ENCODE data around the gene UBE2G2.

UBE2G2 gene

DNA sequence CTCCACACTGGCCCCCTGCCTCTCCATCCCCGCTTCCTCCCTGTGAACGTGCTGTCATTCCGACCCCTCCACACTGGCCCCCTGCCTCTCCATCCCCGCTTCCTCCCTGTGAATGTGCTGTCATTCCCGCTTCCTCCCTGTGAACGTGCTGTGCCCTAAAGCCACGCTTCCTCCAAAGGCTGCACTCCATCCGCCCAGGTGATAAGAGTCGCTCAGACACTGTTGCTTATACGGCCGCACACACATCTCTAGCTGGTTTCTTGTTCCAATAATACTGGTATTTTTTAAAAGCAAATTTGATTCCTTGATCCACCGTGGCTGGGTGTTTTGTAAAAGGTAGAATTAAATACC is 51.0 kb downstream of the UBE2G2 start:
- peak; percentile 77 for DNase-seq (ENCODE audit: low read depth, low spot score)

DNA sequence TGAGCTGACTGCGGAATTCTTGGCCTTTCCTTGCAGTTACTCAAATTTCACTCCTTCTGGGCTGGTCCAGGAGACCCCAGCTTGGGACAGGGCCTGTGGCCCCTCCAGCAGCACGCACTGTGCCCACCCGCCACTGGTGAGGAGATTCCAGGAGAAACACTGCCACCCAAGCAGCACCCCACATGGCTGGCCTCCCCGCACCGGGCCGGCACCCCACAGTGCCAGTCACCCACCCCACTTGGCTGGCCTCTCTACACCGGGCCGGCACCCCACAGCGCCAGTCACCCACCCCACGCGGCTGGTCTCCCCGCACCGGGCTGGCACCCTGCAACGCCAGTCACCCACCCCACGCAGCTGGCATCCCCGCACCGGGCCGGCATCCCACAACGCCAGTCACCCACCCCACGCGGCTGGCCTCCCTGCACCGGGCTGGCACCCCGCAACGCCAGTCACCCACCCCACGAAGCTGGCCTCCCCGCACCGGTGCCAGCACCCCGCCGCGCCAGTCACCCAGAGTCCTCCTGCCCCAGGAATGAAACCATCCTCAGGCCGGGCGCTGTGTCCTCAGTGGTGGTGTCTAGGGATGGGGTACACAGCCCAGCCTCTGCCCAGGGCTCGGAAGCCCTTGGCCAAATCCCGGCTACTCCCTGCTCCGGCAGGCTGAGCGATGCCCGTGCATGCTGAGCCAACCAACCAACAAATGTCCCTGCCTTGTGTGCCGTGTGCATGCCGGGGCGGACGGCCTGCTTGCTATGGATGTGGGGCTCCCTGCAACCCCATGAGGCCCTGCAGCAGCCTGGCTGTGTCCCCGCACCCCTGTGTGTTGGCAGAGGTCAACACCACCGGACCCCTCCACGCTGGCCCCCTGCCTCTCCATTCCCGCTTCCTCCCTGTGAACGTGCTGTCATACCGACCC is 51.6 kb downstream of the UBE2G2 start:
- DNase-seq (ENCODE audit: low read depth, low spot score) = no peak

DNA sequence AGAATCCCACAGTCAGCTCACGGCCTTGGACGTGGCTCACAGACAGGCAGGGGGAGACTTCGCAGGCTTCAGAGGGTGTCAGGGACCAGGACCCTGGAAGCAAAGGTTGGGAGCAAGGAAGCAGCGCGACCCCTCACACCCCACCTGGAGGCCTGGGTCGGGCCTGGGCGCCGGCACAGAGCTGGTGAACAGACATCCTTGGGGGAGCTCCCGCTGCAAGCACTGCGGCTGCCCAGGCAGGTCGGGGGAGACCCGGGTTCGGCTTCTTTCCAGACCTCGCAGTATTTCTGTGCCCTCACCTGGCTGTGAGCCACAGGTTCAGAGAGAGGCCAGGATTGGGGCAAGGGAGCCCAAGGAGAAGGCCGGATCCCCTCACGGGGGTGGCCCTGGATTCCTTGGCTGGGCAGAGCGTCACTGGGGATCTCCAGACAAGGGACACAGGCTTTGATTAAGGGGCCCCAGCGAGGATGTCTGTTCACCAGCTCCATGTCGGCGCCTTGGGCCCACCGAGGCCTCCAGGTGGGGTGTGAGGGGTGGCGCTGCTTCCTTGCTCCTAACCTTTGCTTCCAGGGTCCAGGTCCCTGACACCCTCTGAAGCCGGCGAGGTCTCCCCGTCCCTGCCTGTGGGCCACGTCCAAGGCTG is 52.4 kb downstream of the UBE2G2 start:
- no peak for DNase-seq (ENCODE audit: low read depth, low spot score)

DNA sequence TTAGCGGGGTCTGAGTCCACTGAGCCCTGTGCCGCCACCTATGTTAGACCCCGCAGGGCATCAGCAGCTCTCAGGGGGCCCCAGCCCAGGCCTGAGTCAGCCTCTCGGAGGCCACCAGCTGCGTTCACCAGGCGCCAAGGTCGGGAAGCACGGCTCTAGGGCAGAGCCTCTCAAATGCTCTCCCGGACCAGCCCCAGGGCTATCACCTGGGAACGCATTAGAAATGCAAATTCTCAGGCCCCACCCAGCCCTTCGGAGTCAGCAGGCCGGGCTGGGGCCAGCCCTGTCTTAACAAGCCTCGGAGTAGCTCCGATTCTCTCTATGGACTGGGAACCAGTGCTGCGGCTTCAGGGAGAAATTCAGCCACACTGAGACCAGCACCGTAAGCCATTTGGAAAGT is 53.0 kb downstream of the UBE2G2 start:
- DNase-seq (ENCODE audit: low read depth, low spot score) = peak; percentile 93

DNA sequence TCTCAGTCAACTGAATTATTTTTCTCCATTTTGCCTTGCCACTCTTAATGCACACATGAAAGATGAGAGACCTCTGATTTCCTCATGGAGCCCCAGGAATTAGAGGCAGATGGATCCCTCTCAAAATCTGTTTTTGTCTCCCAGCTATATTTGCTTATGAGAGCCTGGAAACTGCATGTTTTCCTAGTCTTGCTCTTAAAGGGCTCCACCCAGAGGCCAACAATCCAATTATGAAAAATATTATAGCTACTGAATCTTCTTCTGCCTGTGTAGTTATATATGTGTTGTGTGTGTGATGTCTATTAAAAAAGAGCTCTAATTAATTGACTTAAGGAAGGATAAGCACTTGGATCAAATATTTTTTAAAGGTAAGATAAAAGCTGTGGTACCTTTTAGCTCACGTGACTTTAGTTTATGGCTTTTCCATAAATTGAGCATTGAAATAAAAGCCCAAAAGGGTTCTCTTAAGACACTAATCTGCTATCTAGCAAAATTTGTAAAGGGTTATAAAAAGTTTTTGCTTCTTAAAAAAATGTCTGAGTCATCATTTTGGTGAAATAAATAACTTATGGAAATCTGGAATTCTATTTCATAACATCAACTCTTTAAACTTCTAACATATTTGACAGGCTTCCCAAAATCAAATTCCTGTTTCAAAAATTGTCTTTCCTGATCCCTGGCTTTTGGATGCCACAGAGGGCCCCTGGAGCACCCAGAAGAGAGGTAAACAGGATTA is 59.0 kb downstream of the UBE2G2 start:
- DNase-seq (ENCODE audit: low read depth, low spot score) = no peak

DNA sequence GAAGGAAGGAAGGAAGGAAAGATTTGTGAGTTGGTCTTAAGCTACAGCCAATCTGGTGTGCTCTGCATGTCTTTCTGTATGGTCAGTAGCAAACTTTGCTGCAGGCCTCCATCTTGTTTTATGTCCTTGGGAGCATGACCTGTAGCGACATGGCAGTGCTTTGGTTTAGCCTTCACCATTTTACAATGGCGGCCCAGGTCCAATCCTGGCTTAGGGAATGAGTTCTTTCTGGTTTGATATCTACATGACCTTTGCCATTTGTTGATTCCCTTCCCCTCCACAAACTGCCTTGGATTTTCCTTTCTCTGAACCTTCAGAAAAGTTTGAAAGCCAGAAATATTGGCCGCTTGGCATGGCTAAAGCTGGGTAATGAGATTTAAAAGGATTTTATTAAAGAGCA is 59.7 kb downstream of the UBE2G2 start:
- DNase-seq (ENCODE audit: low read depth, low spot score) = no peak

DNA sequence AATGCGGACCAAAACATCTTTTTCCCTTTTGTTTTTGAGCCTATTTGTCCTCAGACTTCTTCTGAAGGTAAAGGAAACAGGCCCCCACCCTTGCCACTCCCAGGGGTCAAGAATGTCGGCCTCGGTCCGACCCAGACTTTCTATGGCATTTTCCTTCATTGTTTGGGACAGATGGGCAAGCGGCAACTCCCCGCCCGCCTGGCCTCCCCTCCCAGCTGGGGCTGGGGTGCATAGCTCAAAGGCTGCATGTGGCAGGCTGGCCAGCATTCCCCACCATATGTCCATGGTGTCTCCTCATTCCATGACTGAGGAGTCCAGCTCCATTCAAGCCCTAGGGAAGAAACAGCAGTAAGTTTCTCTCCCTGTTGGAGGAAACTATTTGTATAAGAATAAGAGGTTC is 60.9 kb downstream of the UBE2G2 start:
- DNase-seq (ENCODE audit: low read depth, low spot score) = no peak

DNA sequence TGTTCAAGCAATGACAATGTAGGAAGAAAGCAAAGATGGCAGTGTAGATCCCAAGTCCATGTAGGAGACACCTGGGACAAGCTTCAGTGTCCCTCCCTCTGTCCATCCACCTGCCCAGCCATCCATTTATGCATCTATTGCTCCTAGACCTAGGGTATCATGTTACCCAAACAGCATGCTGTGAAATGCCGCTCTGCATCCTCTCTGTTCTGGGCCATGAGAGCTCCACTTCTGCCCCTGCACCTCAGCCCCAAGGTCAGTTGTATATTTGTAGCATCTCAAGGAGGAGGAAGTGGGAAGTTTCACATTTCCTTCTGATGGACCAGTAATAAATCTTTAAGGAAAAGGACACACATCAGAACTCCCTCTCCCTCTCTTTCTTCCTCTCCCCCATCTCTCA is 62.3 kb downstream of the UBE2G2 start:
- no peak for DNase-seq (ENCODE audit: low read depth, low spot score)

DNA sequence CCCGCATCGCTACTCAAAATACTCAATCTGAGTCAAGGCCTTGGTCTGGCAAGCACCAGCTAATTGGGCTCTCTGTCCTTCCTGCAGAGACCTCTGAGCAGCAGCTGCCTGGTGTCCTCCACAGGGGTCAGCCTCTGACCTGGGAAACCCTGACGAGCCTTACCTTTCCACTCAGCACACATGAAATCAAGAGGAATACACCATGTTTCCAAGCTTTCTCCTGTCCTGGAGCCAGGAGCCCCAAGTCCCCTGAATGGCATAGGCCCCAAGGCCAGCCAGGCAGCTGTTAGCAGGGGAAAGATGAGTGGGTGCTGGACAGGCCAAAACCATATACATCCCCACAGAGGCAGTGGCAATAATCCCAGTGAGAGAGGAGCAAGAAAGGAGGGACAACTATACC is 63.0 kb downstream of the UBE2G2 start:
- DNase-seq (ENCODE audit: low read depth, low spot score) = no peak

DNA sequence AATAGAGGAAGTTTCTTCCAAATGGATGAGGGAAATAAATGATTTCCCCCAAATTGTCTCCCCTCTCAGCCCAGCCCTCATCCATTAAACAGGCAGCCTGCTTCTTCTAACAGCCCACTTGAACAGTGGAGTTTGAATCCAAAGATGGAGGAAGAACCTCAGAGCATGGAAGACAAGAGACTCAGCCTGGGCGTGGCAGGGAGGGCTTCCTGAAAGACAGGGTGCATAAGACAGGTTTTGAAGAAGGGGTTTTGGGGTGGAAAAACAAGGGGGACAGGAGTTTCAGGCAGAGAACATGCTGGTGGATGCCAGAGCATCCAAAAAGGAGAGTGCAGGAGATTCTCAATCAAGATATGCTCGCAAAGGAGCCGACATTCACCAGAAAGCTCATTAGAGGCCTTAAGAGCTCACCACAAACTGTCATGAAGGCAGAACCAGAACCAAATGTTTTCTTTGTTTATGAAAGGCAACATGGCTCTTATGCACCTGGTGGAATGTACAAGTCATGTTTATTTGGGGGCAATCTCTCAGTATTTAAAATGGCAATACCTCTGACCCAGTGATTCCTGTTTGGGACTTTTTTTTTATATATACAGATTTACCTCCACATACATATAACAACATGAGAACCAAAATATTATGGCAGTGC is 63.8 kb downstream of the UBE2G2 start:
- DNase-seq (ENCODE audit: low read depth, low spot score) = peak; percentile 45

DNA sequence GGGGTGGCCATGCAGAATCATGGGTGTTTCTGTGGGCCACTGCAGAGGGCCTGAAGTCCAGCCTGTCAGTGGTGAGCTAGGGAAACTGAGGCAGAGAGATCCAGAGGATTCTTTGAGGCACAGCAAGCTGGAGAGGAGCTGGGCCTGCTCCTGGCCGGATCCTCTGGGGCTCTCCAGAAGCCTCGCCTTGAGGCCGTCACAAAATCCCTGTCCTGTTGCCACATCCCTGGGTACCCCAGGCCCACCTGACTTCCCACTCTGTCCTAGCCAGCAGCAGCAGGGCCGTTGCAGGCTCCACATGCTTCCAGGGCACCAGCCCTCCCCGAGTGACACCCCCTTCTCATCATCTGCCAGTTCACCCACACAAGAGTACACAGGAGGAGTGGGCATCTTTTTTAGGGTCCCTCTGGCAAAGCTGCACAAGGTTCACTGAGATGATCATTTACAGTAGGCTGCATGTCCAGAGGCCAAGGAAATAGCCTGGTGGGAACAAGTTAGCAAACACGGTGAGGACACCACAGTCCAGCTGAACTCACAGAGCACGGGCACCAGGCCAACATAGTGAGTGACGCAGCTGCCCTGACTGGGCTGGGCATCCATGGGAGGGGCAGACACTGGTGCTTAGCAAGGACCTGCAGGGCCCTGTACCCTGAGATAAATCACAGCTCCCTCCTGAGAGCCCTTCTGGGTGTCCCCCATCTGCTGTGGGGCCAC is 65.2 kb downstream of the UBE2G2 start:
- DNase-seq (ENCODE audit: low read depth, low spot score) = no peak

DNA sequence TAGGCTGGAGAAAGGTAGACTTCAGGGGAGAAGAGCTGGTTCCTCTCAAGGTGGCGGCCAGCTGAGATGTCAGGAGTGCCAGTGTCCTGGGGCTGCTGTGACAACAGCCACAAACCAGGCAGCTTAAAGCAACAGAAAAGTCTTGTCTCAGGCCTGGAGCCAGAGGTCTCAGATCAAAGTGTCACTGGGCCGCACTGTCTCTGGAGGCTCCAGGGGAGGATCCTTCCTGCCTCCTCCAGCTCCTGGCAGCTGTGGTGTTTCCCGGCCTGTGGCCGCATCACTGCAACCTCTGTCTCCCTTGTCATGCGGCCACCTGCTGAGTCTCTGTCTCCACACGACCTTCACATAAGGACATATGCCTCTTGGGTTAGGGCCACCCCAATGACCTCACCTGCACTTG is 65.8 kb downstream of the UBE2G2 start:
- DNase-seq (ENCODE audit: low read depth, low spot score) = no peak

DNA sequence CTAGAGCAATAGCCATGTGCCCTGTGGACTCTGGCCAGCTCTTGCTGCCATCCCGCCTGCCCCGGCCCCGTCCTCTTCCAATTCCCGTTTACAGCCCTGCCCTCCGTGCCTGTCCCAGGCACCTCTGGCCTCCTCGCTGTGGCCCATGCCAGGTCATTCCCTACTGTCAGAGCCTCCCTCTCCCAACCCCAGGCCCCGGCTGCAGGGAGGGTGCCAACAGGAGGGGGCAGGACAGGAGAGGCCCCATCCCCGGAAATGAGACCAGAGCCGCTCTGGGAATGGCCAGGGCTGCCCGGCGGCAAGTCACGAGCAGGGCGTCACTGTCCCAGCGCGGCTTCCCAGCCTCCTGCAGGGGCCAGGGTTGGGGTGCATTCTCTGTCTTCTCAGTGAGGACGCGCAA is 66.8 kb downstream of the UBE2G2 start:
- DNase-seq (ENCODE audit: low read depth, low spot score) = no peak

DNA sequence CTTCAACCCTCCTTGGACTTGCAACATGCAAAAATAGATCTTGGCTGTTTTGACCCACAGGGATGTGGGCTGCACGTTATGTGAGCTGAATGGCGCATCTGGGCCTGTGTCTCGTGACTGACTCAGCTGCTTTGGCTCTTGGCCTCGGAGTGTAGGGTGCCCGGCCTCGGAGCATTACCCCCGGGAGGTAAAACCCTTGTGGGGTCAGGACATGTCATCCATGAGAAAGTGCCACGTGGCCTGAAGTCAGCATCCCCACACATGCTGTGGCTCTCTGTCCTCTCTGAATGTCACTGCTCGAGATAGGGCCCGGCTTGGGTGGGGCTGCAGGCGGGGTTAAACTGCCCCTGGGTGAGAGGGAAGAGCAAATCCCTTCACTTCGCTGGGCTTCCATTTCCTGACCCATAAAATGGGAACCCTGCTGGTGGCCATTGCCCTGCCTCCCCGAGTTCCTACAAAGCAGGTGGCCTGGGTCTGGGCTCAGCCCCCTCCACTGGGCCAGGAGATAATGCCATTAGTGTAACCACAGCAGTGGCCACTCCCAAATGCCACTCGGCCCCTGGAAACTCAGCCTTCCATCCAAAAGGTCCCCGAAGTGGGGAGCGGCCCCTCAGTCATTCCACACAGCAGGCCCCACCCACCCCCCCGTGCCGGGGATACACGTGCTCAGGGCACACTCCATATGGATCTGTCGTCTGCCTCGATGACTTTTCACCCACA is 67.4 kb downstream of the UBE2G2 start:
- DNase-seq (ENCODE audit: low read depth, low spot score) = no peak

DNA sequence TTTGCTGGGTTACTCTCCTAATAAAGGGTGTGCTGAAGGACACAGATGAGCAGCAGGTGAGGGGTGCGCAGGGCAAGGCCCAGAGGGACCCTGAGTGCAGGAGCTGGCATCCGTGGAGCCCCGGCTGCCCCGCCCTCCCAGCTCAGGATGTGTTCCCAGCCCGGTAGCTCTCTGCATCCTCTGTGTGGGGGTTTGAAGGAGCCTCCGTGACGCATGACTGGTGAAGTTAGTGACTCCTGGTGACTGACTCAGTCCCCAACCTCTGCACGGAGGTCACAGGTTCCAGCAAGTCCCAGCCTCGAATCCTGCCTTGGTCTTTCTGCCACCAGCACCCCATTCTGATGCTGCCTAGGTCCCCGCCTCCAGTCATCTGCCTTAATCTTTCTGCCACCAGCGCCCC is 68.7 kb downstream of the UBE2G2 start:
- no peak for DNase-seq (ENCODE audit: low read depth, low spot score)

DNA sequence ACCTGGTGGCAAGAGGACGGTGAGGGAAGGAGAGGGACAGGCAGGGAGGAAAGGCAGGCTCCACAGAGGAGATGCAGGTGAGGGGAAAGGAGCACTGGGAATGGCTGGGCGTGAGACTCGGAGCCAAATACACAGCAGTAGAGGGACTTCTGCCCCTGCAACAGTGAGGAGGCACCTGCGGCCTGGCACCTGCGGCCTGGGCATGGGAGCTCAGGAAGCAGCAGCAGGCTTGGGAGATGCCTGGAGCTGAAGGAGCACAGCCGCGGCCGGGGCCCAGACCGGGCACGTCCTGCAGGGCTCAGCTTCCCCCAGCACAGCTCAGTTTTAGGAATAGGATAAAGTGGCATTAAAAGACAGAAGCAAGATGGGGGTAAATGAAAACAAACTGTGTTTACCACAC is 69.4 kb downstream of the UBE2G2 start:
- no peak for DNase-seq (ENCODE audit: low read depth, low spot score)

DNA sequence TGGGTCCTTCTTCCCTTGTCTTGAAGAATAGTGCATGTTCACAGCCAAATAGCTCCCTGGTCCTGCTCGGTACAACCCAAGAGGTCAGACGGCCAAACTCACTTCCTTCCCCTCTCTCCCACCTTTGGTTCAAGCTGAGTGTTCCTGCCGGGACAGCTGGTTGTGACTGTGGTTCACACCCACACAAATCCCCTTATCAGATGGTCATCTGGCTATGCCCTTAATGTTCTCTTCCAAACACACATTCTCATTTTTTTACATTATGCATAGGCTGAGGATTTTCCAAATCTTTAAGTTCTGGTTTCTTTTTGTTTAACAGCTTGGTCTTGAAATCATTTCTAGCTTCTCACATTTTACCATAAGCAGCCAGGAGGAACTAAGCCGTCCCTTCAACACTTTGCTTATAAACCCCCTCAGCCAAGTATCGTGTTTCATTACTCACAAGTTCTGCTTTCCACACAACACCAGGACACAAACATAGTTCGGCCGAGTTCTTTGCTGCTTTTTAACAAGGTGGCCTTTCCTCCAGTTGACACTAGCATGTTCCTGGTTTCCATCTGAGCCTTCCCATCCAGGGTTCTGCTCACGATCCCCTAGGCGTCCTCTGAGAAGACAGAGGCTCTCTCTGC is 70.6 kb downstream of the UBE2G2 start:
- DNase-seq (ENCODE audit: low read depth, low spot score) = no peak

DNA sequence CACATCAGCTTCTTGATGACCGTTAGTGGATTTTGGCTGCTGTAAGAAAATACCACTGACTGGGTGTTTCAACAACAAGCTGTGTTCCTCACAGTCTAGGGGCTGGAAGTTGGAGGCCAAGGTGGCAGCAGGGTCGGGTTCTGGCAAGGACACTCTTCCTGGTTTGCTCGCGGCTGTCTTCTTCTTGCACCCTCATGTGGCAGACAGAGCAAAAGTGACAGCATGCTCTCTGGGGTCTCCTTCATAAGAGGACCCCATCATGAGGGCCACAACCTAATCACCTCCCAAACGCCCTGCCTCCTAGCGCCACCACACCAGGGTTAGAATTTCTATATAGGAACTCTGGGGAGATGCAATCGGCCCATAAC is 71.6 kb downstream of the UBE2G2 start:
- DNase-seq (ENCODE audit: low read depth, low spot score) = no peak

DNA sequence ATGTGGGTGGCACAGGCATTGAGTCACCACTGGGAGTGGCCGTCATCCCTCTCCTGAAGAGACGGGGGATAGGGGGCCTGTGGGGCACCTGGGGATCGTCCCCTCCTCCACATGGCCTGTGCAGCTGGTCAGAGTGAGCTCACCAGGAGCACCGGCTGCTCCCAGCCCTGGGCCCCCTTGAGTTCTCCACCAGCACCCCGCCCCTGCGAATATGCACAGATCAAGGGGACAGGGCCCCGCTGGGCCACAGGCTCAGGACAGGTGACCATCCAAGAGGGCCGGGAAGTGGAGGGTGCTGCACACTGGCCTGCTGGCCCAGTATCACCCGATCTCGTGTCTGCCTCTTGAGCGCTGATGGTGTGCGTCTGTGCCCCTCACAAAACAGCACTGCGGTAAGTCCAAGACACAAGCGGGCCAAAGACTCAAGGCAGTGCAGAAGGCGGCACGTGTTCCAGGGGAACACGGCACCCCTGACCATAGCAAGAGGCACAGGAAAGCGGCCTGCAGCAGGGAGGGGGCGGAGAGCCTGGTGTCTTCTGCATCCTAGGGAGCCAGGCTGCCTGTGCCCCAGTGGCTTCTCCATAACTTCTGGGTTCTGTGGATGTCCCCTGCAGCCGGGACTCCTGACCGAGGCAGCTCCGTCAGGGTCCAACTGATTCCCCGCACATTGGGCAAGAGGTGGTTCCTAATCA is 72.1 kb downstream of the UBE2G2 start:
- no peak for DNase-seq (ENCODE audit: low read depth, low spot score)

DNA sequence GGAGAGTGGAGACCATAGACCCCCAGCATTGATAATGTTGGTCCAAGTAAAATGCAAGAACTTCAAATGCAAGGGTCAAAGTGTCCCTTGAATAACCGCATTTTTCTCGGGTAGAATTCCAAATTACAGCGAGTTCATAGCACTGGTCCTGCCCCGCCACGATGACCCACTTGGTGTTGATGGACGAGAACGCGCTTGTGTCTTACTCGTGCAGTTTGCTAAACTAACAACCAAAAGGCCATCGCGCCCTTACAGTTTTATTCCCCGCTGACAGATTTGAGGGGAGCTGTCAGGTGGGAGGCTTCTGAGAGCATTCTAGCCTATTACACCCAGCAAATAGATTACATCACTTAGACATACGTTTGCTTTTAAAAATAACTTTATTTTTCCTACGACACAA is 72.9 kb downstream of the UBE2G2 start:
- no peak for DNase-seq (ENCODE audit: low read depth, low spot score)

Measured in ELF-1 (cell line).